Measurements from ENCODE around the gene ADAM12. TPM values are rescaled to one million over a fixed set of nuclear protein-coding genes. Genes with fewer than 3 reads are reported as not detected.

ADAM12 gene
- total RNA-seq, 2 experiments from 2014 or later = 1.3 TPM

DNA sequence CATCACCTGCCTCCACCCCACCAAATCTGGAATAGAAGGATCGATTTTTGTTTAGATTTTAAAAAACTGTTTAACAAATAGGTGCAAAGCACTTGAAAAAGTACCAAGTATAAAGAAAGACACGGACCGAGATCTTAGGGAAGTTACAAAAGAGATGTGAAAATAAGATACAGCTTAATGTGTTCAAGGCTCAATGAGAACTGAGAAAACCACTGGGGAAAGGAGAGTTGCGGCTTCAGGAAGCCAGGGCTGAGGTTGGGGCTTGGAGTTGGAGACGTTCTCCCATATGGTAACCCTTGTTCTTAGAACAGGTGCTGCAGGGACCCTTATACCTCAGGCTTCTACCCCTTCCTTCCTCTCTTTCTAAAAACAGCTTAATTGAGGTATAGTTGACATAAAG, 351.8 kb downstream of the ADAM12 start:
- no peak overlapping the region for H3K27ac Mint-ChIP-seq

DNA sequence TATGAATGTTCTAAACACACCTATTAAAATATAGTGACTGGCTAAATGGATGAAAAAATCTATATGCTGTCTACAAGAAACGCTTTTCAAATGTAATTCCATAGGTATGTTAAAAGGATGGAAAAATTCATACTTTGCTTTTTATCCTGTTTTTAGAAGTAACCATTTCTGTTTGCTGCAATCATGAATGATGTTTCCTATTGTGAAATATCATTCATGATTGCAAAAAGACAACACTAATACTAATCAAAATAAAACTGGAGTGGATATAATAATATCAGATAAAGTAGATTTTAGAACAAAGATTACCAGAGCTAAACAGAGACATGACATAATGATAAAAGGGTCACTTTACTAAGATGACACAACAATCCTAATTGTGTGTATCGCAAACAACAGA, 353.7 kb downstream of the ADAM12 start:
- ChIA-PET CTCF (no interaction called here), POLR2A (interaction anchor here (0.6 kb wide), 1 partner anchor 915 kb away, joined by 3 read pairs; no protein-coding TSS in a partner anchor)
- DNase-seq (no peak), ATAC-seq (no peak)
- H3K4me1 Mint-ChIP-seq (ENCODE audit: low read depth) = no peaks in the 10 kb centered on the region
- H3K4me3 Mint-ChIP-seq = no peak overlapping the region
- TF ChIP-seq, protein P1, sequence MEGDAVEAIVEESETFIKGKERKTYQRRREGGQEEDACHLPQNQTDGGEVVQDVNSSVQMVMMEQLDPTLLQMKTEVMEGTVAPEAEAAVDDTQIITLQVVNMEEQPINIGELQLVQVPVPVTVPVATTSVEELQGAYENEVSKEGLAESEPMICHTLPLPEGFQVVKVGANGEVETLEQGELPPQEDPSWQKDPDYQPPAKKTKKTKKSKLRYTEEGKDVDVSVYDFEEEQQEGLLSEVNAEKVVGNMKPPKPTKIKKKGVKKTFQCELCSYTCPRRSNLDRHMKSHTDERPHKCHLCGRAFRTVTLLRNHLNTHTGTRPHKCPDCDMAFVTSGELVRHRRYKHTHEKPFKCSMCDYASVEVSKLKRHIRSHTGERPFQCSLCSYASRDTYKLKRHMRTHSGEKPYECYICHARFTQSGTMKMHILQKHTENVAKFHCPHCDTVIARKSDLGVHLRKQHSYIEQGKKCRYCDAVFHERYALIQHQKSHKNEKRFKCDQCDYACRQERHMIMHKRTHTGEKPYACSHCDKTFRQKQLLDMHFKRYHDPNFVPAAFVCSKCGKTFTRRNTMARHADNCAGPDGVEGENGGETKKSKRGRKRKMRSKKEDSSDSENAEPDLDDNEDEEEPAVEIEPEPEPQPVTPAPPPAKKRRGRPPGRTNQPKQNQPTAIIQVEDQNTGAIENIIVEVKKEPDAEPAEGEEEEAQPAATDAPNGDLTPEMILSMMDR (IDR thresholded peaks at IDR 0.05) = no peak
- intact Hi-C loops (cut with micrococcal nuclease) = no loop called here
- H3K27me3 Mint-ChIP-seq = peaks cover 2% of the 10 kb centered on the region
- peaks cover 3% of the 10 kb centered on the region for H3K9me3 Mint-ChIP-seq
- H3K27ac Mint-ChIP-seq = no peak overlapping the region
- H3K36me3 Mint-ChIP-seq (ENCODE audit: low read depth) = no peaks in the 10 kb centered on the region

More for the DNA sequence above, 351.8 kb downstream of the ADAM12 start:
- TF ChIP-seq, protein P1 (IDR thresholded peaks at IDR 0.05) = no peak
- Mint-ChIP-seq H3K27me3 (peaks cover 2% of the 10 kb centered on the region), H3K4me1 (ENCODE audit: low read depth) (no peaks in the 10 kb centered on the region), H3K36me3 (ENCODE audit: low read depth) (no peaks in the 10 kb centered on the region), H3K9me3 (peaks cover 3% of the 10 kb centered on the region), H3K4me3 (no peak overlapping the region)
- CTCF ChIA-PET = no interaction called here
- POLR2A ChIA-PET = no interaction called here
- DNase-seq = no peak
- no peak for ATAC-seq
- intact Hi-C loops (cut with micrococcal nuclease) = no loop called here

DNA sequence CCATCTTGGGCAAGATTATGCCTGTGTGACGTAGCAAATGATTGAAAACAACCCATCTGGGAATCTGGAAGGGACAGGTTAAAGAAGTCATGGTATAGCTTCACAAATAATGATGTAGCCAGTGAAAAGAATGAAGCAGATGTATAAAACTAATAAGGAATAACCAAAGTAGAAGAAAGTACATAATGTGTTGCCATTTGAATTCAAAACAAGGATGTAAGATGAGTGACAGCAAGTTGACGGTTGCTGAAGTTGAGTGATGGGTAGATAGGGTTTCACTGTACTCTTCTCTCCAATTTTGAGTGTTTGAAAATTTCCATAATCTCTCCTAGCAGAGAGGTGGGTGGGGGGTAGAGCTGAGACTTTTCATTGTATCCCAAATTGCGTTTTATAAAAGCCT, 358.3 kb downstream of the ADAM12 start:
- TF ChIP-seq, protein P1 (IDR thresholded peaks at IDR 0.05) = no peak
- H3K9me3 Mint-ChIP-seq = peaks cover 17% of the 10 kb centered on the region
- no peaks in the 10 kb centered on the region for H3K27me3 Mint-ChIP-seq
- no peaks in the 10 kb centered on the region for H3K36me3 Mint-ChIP-seq (ENCODE audit: low read depth)
- no peak overlapping the region for H3K27ac Mint-ChIP-seq
- H3K4me1 Mint-ChIP-seq (ENCODE audit: low read depth) = no peaks in the 10 kb centered on the region
- POLR2A ChIA-PET = no interaction called here
- H3K4me3 Mint-ChIP-seq = no peak overlapping the region
- CTCF ChIA-PET = no interaction called here
- intact Hi-C loops (cut with micrococcal nuclease) = no loop called here
- ATAC-seq (no peak), DNase-seq (no peak)

DNA sequence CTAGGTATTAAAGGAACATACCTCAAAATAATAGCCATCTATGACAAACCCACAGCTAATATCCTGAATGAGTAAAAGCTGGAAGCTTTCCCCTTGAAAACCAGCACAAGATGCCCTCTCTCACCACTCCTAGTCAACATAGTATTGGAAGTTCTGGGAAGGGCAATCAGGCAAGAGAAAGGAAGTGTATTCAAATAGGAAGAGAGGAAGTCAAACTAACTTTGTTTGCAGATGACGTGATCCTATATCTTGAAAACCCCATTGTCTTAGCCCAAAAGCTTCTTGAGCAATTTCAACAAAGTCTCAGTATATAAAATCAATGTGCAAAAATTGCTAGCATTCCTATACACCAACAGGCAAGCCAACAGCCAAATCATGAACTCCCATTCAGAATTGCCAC, 360.6 kb downstream of the ADAM12 start:
- Mint-ChIP-seq H3K27me3 (no peaks in the 10 kb centered on the region), H3K9me3 (peaks cover 14% of the 10 kb centered on the region), H3K36me3 (ENCODE audit: low read depth) (no peaks in the 10 kb centered on the region), H3K4me1 (ENCODE audit: low read depth) (no peaks in the 10 kb centered on the region), H3K4me3 (no peak overlapping the region), H3K27ac (no peak overlapping the region)
- ChIA-PET CTCF (interaction anchor here (0.6 kb wide), 1 partner anchor 163 kb away, joined by 3 read pairs; no protein-coding TSS in a partner anchor), POLR2A (no interaction called here)
- TF ChIP-seq, protein P1 (IDR thresholded peaks at IDR 0.05) = no peak
- DNase-seq (no peak), ATAC-seq (no peak)
- intact Hi-C loops (cut with micrococcal nuclease) = no loop called here

DNA sequence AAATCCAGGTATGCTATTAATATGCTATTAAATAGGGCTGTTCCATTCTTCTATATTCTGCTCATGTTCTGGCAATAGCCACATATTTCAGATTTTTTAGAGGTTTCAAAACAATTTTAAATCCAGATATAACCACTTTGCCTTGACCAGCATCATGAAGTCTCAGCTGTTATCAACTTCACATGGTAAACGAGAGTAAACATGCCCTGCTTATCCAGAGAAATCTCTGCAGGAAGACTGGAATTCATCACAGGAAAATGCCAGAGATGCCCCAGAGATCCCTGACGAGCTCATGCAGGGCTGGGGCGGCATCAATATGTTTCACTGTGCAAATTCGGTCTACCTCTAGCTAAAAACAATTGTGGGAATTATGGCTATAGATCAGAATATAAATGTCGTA, 365.4 kb downstream of the ADAM12 start:
- ChIA-PET CTCF (no interaction called here), POLR2A (no interaction called here)
- ATAC-seq = no peak
- no peak for DNase-seq
- Mint-ChIP-seq H3K9me3 (peaks cover 2% of the 10 kb centered on the region), H3K27me3 (peaks cover 3% of the 10 kb centered on the region), H3K4me3 (no peak overlapping the region), H3K4me1 (ENCODE audit: low read depth) (no peaks in the 10 kb centered on the region), H3K27ac (no peak overlapping the region), H3K36me3 (ENCODE audit: low read depth) (no peaks in the 10 kb centered on the region)
- intact Hi-C loops (cut with micrococcal nuclease) = no loop called here
- TF ChIP-seq, protein P1 (IDR thresholded peaks at IDR 0.05) = no peak

All from activated CD8-positive, alpha-beta T cell treated with anti-CD3 and anti-CD28 coated beads for 36 hours (primary cell).